ENCODE measurements around the gene MAP3K9. TPM values are rescaled to one million over a fixed set of nuclear protein-coding genes. Genes with fewer than 3 reads are reported as not detected.
"Not testable (repeated sequence)": the region's sequence is repeated elsewhere in the genome, so short reads cannot be mapped to it uniquely, and the experiment has no call there.

Gene MAP3K9
- 1 to 10 TPM; 3.1 to 4.8 (median 4.7) TPM for total RNA-seq

- H3K27me3 Mint-ChIP-seq (ENCODE audit: low read depth), result peaks cover 4% of the 10 kb centered on the region
- peaks cover 2% of the 10 kb centered on the region for H3K36me3 Mint-ChIP-seq (ENCODE audit: insufficient read depth)
- ATAC-seq (peak; percentile 87 to 89), DNase-seq (peak; percentile 81)
- peak within 1 kb of the TSS; percentile 82 for H3K4me3 Mint-ChIP-seq
- H3K9me3 Mint-ChIP-seq, result no peaks in the 10 kb centered on the region
- H3K4me1 Mint-ChIP-seq (ENCODE audit: low read depth), result peaks cover 13% of the 10 kb centered on the region
Observed at GRCh38 chr14:70809225-70810219, at the start of gene MAP3K9. Gene MAP3K9 (minus strand): TSS chr14:70809513. CDS start chr14:70809171, 342 bp downstream.

- Mint-ChIP-seq H3K27me3 (ENCODE audit: low read depth) (peaks cover 1% of the 10 kb centered on the region), H3K36me3 (ENCODE audit: insufficient read depth) (no peaks in the 10 kb centered on the region), H3K9me3 (no peaks in the 10 kb centered on the region), H3K4me3 (no peak overlapping the region), H3K4me1 (ENCODE audit: low read depth) (peaks cover 6% of the 10 kb centered on the region)
- ATAC-seq (no peak), DNase-seq (no peak)
Observed at GRCh38 chr14:70858641-70859040, 49.3 kb upstream of the MAP3K9 start.

- DNase-seq, result no peak
- no peak overlapping the region for H3K4me3 Mint-ChIP-seq
- H3K4me1 Mint-ChIP-seq (ENCODE audit: low read depth), result peaks cover 6% of the 10 kb centered on the region
- peaks cover 1% of the 10 kb centered on the region for H3K27me3 Mint-ChIP-seq (ENCODE audit: low read depth)
- no peaks in the 10 kb centered on the region for H3K9me3 Mint-ChIP-seq
- no peak for ATAC-seq
- H3K36me3 Mint-ChIP-seq (ENCODE audit: insufficient read depth), result no peaks in the 10 kb centered on the region
Observed at GRCh38 chr14:70857496-70857890, 48.2 kb upstream of the MAP3K9 start.

GRCh38 chr14:70856851-70857495 lies 47.7 kb upstream of the MAP3K9 start:
- H3K4me1 Mint-ChIP-seq (ENCODE audit: low read depth), result peaks cover 6% of the 10 kb centered on the region

GRCh38 chr14:70855486-70855885 lies 46.2 kb upstream of the MAP3K9 start:
- DNase-seq (no peak), ATAC-seq (no peak)
- Mint-ChIP-seq H3K4me1 (ENCODE audit: low read depth) (peaks cover 6% of the 10 kb centered on the region), H3K27me3 (ENCODE audit: low read depth) (no peaks in the 10 kb centered on the region), H3K36me3 (ENCODE audit: insufficient read depth) (no peaks in the 10 kb centered on the region), H3K4me3 (no peak overlapping the region), H3K9me3 (no peaks in the 10 kb centered on the region)

More at GRCh38 chr14:70856851-70857495, 47.7 kb upstream of the MAP3K9 start:
- Mint-ChIP-seq H3K9me3 (no peaks in the 10 kb centered on the region), H3K27me3 (ENCODE audit: low read depth) (peaks cover 1% of the 10 kb centered on the region), H3K36me3 (ENCODE audit: insufficient read depth) (no peaks in the 10 kb centered on the region), H3K4me3 (no peak overlapping the region)
- ATAC-seq, result peak; percentile 93 to 99
- DNase-seq, result no peak

- not testable (repeated sequence) for H3K4me1 Mint-ChIP-seq (ENCODE audit: low read depth); H3K9me3 Mint-ChIP-seq; H3K36me3 Mint-ChIP-seq (ENCODE audit: insufficient read depth); H3K27me3 Mint-ChIP-seq (ENCODE audit: low read depth); ATAC-seq; H3K4me3 Mint-ChIP-seq; DNase-seq
Observed at GRCh38 chr14:70853658-70854057, 44.3 kb upstream of the MAP3K9 start.

GRCh38 chr14:70847406-70848090 lies 38.2 kb upstream of the MAP3K9 start:
- Mint-ChIP-seq H3K9me3 (no peaks in the 10 kb centered on the region), H3K4me1 (ENCODE audit: low read depth) (no peaks in the 10 kb centered on the region), H3K4me3 (no peak overlapping the region), H3K27me3 (ENCODE audit: low read depth) (no peaks in the 10 kb centered on the region), H3K36me3 (ENCODE audit: insufficient read depth) (no peaks in the 10 kb centered on the region)
- ATAC-seq (no peak), DNase-seq (no peak)

GRCh38 chr14:70845601-70846000 lies 36.3 kb upstream of the MAP3K9 start:
- no peak overlapping the region for H3K4me3 Mint-ChIP-seq
- ATAC-seq, result no peak
- no peak for DNase-seq
- H3K4me1 Mint-ChIP-seq (ENCODE audit: low read depth), result no peaks in the 10 kb centered on the region
- H3K36me3 Mint-ChIP-seq (ENCODE audit: insufficient read depth), result no peaks in the 10 kb centered on the region
- H3K9me3 Mint-ChIP-seq, result no peaks in the 10 kb centered on the region
- no peaks in the 10 kb centered on the region for H3K27me3 Mint-ChIP-seq (ENCODE audit: low read depth)

- no peaks in the 10 kb centered on the region for H3K9me3 Mint-ChIP-seq
- H3K36me3 Mint-ChIP-seq (ENCODE audit: insufficient read depth), result no peaks in the 10 kb centered on the region
- DNase-seq (no peak), ATAC-seq (no peak)
- no peaks in the 10 kb centered on the region for H3K4me1 Mint-ChIP-seq (ENCODE audit: low read depth)
- no peaks in the 10 kb centered on the region for H3K27me3 Mint-ChIP-seq (ENCODE audit: low read depth)
- H3K4me3 Mint-ChIP-seq, result no peak overlapping the region
Observed at GRCh38 chr14:70842851-70843462, 33.6 kb upstream of the MAP3K9 start.

GRCh38 chr14:70838076-70838475 lies 28.8 kb upstream of the MAP3K9 start:
- Mint-ChIP-seq H3K27me3 (ENCODE audit: low read depth) (no peaks in the 10 kb centered on the region), H3K4me1 (ENCODE audit: low read depth) (no peaks in the 10 kb centered on the region), H3K4me3 (no peak overlapping the region), H3K9me3 (peaks cover 11% of the 10 kb centered on the region), H3K36me3 (ENCODE audit: insufficient read depth) (no peaks in the 10 kb centered on the region)
- no peak for DNase-seq
- no peak for ATAC-seq

GRCh38 chr14:70836946-70837345 lies 27.6 kb upstream of the MAP3K9 start:
- ATAC-seq (no peak), DNase-seq (no peak)
- H3K4me3 Mint-ChIP-seq, result no peak overlapping the region
- no peaks in the 10 kb centered on the region for H3K4me1 Mint-ChIP-seq (ENCODE audit: low read depth)
- H3K9me3 Mint-ChIP-seq, result peaks cover 11% of the 10 kb centered on the region
- H3K36me3 Mint-ChIP-seq (ENCODE audit: insufficient read depth), result no peaks in the 10 kb centered on the region
- no peaks in the 10 kb centered on the region for H3K27me3 Mint-ChIP-seq (ENCODE audit: low read depth)

- DNase-seq (no peak), ATAC-seq (no peak)
- H3K27me3 Mint-ChIP-seq (ENCODE audit: low read depth), result no peaks in the 10 kb centered on the region
- no peaks in the 10 kb centered on the region for H3K4me1 Mint-ChIP-seq (ENCODE audit: low read depth)
- H3K4me3 Mint-ChIP-seq, result no peak overlapping the region
- H3K9me3 Mint-ChIP-seq, result peaks cover 11% of the 10 kb centered on the region
- H3K36me3 Mint-ChIP-seq (ENCODE audit: insufficient read depth), result no peaks in the 10 kb centered on the region
Observed at GRCh38 chr14:70833884-70834283, 24.6 kb upstream of the MAP3K9 start.

- no peak for ATAC-seq
- Mint-ChIP-seq H3K9me3 (peaks cover 11% of the 10 kb centered on the region), H3K4me3 (no peak overlapping the region)
Observed at GRCh38 chr14:70832561-70833305, 23.4 kb upstream of the MAP3K9 start.

More at GRCh38 chr14:70832561-70833305, 23.4 kb upstream of the MAP3K9 start:
- Mint-ChIP-seq H3K4me1 (ENCODE audit: low read depth) (no peaks in the 10 kb centered on the region), H3K36me3 (ENCODE audit: insufficient read depth) (no peaks in the 10 kb centered on the region), H3K27me3 (ENCODE audit: low read depth) (no peaks in the 10 kb centered on the region)
- no peak for DNase-seq

Data from activated T-cell treated with anti-CD3 and anti-CD28 coated beads, Interleukin-2, amount 50 U/mL, for 4 hours (primary cell).